Suprapubic skin (tissue), 3 donors: Measurements from ENCODE around the gene CEP112.

Experiments used
- POLR2AphosphoS5 ChIP-seq, 3 donors: sonication (generic); formaldehyde crosslinking; IDR thresholded peaks; one replicate each; pipeline ENCODE4 v1.6.1; 2017; ENCODE audit warnings: antibody characterized with exemption in 3 of 3
- TF ChIP-seq, protein P1 (sequence below), 2 donors: fragments of 200-600 bp in 1 of 2; fragments of 450-650 bp in 1 of 2; sonication (generic) in 1 of 2; IDR thresholded peaks; one replicate each; pipeline ENCODE4 v1.5.1; 2016 to 2019; ENCODE audit warnings: antibody characterized with exemption in 2 of 2, mild to moderate bottlenecking in 1 of 2, moderate library complexity in 1 of 2

DNA sequence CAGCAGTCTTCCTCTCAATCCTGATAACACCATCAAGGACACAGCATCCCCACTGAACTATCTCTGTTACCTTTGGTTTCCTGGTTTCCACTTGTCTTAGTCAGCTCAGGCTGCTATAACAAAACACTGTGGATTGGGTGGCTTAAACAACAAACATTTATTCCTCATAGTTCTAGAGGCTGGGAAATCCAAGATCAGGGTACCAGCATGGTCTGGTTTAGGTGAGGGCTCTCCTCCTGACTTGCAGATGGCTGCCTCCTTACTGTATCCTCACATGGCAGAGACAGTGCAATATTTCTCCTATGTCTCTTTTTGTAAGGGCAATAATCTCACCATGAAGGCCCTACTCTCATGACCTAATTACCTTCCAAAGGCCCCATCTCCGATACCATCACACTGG is 527.2 kb downstream of the CEP112 start:
- TF ChIP-seq, protein P1, sequence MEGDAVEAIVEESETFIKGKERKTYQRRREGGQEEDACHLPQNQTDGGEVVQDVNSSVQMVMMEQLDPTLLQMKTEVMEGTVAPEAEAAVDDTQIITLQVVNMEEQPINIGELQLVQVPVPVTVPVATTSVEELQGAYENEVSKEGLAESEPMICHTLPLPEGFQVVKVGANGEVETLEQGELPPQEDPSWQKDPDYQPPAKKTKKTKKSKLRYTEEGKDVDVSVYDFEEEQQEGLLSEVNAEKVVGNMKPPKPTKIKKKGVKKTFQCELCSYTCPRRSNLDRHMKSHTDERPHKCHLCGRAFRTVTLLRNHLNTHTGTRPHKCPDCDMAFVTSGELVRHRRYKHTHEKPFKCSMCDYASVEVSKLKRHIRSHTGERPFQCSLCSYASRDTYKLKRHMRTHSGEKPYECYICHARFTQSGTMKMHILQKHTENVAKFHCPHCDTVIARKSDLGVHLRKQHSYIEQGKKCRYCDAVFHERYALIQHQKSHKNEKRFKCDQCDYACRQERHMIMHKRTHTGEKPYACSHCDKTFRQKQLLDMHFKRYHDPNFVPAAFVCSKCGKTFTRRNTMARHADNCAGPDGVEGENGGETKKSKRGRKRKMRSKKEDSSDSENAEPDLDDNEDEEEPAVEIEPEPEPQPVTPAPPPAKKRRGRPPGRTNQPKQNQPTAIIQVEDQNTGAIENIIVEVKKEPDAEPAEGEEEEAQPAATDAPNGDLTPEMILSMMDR (IDR thresholded peaks at IDR 0.05): no peak
- TF ChIP-seq POLR2AphosphoS5 (IDR thresholded peaks at IDR 0.05): no peak
